GM19193 (cell line): ENCODE data around the gene MRPL36.

Experiments used
- POLR2A ChIP-seq: IDR thresholded peaks from 4 replicates; pipeline ENCODE4 v1.6.1; 2011; ENCODE audit not compliant: insufficient read depth, insufficient read length; ENCODE audit errors: extremely low read depth

The MRPL36 gene

DNA sequence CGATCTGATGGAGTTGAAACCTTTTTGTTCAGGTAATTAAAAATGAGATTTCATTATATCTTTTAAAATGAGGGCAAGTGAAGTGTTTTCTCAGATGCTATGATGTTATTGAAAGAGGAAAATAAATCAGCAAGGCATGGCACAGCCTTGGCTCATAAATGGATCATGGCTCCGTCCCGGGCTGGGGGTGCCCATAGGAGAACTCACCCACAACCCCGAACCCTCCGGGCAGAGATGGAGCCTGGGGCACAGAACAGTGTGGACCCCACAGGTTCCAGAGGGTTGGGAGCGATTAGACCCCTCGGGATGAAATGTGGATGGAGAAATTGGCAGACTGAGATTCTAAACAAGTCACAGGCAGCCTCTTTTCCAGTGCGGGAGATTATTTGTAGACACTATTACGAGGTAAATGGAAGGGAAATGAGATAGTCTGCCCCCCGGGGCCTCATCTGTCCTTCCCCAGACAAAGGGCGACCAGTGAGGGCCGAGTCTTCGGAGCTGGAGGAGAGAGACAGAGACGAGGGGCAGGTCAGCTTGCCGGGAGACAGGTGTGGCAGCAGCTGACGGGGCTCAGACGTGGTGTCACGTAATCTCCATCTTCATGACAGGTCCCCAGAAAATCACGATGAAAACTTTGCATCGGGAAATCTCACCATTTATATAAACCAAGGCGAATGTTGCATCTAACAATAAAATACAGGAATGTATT lies 35.2 kb upstream of the MRPL36 start:
- TF ChIP-seq POLR2A: no peak

DNA sequence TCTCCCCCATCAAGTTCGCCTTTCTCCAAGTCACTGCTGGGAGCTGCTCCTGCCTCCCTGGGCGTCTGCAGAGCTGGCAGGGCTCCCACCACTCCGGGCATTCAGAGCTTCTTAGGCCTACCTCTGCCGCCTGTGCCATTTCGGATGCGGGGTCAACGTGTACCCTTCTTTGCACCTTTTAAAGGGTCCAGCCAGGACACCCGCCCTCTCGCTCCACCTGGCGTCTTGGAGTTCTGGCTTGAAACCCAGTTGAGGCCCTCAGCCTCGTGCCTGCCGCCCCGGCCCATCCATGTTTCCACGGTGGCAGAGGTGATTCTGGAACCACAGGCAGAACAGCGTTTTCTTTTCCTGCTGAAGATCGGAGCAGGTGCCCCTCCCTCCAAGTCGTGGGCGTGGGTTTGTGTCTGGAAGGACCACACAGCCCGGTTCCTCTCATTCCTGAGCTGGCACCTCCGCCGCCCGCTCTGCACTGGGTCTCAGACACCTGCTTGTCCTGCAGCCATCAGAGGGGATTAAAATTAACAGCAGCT lies 34.5 kb upstream of the MRPL36 start:
- no peak for TF ChIP-seq POLR2A

DNA sequence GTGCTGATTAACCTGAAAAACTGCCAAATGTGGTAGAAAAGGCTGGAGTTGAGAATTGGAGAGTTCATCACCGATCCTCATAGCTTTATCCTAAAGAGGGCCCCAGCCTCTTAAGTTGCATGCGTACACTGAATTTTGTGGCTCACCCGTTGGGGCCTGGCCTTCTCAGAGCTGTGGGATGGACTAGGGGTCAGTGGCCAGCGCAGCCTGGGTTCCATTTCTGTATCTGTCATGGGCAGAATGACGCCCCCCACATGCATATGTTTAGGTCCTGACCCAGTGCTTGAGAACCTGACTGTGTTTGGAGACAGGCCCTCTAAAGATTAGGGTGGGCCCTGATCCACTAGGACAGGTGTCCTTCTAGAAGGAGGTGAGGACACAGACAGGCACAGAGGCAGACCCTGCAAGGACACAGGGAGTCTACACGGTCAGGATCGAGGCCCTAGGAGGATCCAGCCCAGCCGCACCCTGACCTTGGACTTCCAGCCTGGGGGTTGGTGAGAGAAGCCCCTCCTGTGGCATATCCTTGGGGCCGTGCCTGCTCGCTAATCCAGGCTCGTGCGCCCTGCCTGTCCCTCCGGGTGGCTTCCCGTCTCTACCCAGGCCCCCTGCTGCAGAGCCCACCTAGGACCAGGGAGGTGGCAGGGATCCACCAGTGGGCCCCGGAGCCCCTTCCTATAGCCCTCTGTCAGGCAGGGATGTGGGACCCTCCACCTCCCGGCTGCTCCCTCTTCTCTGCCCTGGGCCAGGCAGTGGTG lies 33.8 kb upstream of the MRPL36 start:
- no peak for TF ChIP-seq POLR2A

GRCh38 chr5:1832511-1833250 lies 33.0 kb upstream of the MRPL36 start:
- no peak for TF ChIP-seq POLR2A

DNA sequence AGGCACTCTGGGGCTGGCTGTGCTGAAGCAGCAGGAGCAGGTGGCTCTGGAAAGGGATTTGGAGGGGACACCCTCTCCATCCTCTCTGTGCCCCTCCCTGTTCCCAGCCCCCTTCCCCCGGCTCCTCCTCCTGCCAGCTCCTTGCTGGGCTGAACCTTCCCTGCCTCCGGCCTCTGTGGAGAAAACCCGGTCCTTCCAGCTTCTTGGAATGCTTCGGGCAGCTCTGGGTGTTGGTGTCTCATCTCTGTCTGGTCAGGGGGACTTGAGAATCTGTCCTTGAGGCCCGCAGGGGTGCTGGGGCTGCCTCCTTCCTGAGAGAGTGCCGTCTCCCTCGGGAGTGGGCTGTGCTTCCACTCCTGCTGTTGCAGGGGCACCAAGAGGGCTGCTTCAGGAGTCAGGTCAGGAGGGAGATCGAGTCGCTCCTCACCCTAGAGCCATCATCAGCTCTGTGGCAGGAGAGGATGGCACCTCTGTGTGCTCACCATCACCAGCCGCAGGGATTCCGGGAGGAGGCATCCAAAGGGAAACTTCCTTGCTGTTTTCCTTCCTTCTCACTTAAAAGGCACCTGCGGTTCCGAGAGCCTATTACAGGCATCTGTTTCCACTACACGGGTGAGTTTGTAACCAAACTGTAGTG lies 32.2 kb upstream of the MRPL36 start:
- TF ChIP-seq POLR2A: no peak

DNA sequence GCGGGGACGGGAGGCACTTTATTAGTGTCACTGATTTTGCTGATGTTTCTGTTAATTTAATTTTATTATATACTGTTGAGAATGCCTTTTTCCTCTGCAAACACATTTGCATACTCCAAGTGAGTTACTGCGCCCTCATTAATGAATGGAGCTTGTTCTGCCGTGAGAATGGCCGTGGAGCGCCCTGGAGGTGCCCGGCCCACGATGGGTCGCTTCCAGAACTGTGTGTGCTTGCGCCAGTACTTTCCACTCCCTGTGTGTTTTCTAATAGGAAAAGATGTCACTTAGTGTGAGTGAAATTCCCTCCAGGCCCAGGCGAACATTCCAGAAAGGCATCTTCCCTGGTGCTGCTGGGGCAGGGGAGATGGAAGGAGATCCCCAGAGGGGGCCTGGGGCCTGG lies 31.6 kb upstream of the MRPL36 start:
- TF ChIP-seq POLR2A: no peak

DNA sequence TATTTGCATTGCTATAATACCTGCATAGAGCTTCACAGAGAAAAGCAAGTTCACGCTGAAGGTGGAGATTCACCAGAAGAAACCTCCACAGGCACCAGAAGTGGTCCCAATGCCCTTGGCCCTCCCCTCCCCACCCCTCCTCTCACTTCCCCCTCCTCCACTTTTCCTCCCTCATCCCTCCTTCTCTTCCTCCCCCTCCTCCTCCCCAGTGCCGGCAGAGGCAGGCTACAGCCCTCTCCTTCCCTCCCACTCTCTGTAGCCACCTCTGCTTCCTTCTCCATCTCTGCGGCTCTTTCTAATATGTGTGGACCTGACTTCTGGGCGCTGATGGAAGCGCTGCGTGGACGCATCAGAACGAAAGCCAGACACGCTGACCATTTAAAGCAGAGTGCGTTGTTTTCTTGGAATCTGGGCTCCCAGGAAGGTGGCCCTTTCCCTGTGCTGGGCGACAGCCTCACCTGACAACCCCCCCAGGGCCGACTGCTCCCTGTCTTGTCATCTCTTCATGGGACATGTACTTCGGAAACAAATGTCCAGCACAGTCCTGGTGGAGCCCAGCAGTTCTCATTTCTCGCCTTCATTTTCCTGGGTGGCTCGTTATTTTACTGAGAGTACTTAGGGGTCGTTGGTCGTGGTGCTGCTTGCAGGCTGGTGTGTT lies 31.1 kb upstream of the MRPL36 start:
- TF ChIP-seq POLR2A: no peak

DNA sequence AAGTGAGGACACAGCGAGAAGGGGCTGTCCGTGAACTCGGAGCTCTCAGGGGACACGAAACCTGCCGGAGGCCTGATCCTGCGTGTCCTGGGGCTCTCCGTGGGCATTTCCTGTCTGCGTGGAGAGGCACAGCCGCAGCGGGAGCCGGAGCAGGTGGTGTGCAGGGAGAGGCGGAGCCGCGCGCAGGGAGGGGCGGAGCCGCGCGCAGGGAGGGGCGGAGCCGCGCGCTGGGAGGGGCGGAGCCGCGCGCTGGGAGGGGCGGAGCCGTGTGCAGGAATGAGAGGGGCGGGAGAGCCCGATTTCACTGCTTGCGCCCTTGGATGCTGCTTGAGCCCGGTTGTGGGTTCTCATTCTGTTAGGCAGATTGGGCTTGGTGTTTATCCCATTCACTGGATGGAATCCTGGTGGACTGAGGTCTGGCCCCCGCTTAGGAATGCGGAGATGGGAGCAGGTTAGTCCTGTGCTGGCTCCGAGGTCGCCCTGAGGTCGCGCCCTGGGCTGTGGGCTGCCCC lies 28.3 kb upstream of the MRPL36 start:
- TF ChIP-seq POLR2A: no peak

DNA sequence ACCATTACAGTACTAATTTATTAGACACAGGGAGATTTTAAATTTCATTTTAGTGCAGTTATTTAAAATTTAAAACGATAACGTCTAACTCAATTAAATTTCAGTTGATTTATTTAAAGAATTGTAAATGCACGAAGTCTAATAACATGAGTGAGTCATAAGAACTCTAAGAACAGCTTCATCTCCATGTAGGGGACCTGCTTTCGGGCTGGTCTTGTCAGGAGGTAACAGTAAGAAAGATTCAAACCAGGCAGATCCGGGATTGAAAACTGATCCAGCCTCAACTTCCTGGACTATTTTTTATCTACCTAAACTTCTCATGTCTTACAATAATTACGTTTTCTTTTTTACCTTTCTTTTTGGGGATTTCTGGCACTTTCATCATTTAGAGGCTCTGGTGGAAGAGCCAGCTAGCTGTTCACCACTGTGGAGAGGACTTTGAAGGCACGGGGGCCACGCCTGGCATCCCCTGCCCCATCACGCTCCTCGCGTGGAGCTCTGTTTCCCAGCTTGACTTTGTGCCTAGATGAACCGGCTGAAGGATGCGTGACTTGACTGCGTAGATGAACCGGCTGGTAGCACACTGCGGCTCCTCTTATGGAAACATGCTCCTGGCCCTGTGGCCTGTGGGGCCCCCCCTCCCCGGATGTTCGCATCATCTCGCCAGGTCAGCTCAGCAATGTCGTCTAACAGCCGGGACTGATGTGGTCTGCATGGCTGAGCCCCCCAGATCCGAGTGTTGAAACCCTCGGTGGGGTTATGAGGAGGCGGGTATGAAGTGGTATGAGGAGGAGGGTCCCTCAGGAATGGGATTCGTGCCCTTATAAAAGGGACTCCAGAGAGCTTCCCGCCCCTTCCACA lies 27.6 kb upstream of the MRPL36 start:
- TF ChIP-seq POLR2A: no peak

GRCh38 chr5:1826235-1826980 lies 26.8 kb upstream of the MRPL36 start:
- no peak for TF ChIP-seq POLR2A

GRCh38 chr5:1824903-1825841 lies 25.5 kb upstream of the MRPL36 start:
- no peak for TF ChIP-seq POLR2A
